HL-60 (cell line): ENCODE data around the gene SMAD2.

ENCODE experiments used
- CTCF ChIP-seq: IDR thresholded peaks from one replicate; pipeline ENCODE4 v1.5.1; 2011; ENCODE audit warnings: low read length, control low read depth, inconsistent platforms; ENCODE audit not compliant: insufficient read depth
- GABPA ChIP-seq: IDR thresholded peaks from 2 replicates; pipeline ENCODE4 v1.6.1; 2012; ENCODE audit warnings: low read depth
- SPI1 ChIP-seq: IDR thresholded peaks from 2 replicates; pipeline ENCODE4 v1.6.1; 2012; ENCODE audit warnings: low read depth, mild to moderate bottlenecking, borderline replicate concordance
- TF ChIP-seq, protein P1 (sequence below): IDR thresholded peaks from 2 replicates; pipeline ENCODE4 v1.6.1; 2012; ENCODE audit warnings: low read depth; ENCODE audit not compliant: insufficient replicate concordance

- TF ChIP-seq CTCF (no peak), SPI1 (no peak), GABPA (no peak)
- TF ChIP-seq, protein P1, sequence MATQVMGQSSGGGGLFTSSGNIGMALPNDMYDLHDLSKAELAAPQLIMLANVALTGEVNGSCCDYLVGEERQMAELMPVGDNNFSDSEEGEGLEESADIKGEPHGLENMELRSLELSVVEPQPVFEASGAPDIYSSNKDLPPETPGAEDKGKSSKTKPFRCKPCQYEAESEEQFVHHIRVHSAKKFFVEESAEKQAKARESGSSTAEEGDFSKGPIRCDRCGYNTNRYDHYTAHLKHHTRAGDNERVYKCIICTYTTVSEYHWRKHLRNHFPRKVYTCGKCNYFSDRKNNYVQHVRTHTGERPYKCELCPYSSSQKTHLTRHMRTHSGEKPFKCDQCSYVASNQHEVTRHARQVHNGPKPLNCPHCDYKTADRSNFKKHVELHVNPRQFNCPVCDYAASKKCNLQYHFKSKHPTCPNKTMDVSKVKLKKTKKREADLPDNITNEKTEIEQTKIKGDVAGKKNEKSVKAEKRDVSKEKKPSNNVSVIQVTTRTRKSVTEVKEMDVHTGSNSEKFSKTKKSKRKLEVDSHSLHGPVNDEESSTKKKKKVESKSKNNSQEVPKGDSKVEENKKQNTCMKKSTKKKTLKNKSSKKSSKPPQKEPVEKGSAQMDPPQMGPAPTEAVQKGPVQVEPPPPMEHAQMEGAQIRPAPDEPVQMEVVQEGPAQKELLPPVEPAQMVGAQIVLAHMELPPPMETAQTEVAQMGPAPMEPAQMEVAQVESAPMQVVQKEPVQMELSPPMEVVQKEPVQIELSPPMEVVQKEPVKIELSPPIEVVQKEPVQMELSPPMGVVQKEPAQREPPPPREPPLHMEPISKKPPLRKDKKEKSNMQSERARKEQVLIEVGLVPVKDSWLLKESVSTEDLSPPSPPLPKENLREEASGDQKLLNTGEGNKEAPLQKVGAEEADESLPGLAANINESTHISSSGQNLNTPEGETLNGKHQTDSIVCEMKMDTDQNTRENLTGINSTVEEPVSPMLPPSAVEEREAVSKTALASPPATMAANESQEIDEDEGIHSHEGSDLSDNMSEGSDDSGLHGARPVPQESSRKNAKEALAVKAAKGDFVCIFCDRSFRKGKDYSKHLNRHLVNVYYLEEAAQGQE = no peak
These were observed 46.6 kb downstream of the SMAD2 start for GRCh38 chr18:47883771-47884413.
